Sigmoid colon (tissue), 7 donors: ENCODE data around the gene SLC1A2. TPM values are rescaled to one million over a fixed set of nuclear protein-coding genes. Genes with fewer than 3 reads are reported as not detected.

Experiments
- DNase-seq: peaks from one replicate; pipeline ENCODE4 v3.0.0-alpha.2; 2019
- H3K27ac ChIP-seq, 4 donors: fragments of 200-600 bp; sonication (generic); one replicate each; pipeline ENCODE4 v1.5.1; 2016 to 2019; ENCODE audit warnings: mild to moderate bottlenecking in 1 of 4
- H3K27me3 ChIP-seq, 3 donors: fragments of 200-600 bp; sonication (generic); one replicate each; pipeline ENCODE4 v1.5.1; 2019; ENCODE audit warnings: mild to moderate bottlenecking in 1 of 3
- H3K36me3 ChIP-seq, 4 donors: fragments of 200-600 bp; sonication (generic); one replicate each; pipeline ENCODE4 v1.5.1; 2016 to 2019
- H3K4me1 ChIP-seq, 4 donors: fragments of 200-600 bp; sonication (generic); one replicate each; pipeline ENCODE4 v1.5.1; 2017 to 2019
- H3K4me3 ChIP-seq, 4 donors: fragments of 200-600 bp; sonication (generic); one replicate each; pipeline ENCODE4 v1.5.1; 2017 to 2019; ENCODE audit warnings: mild to moderate bottlenecking in 2 of 4, moderate library complexity in 1 of 4
- H3K9me3 ChIP-seq, 4 donors: fragments of 200-600 bp in 3 of 4; sonication (generic) in 3 of 4; one replicate each; pipeline versions ENCODE4 v1.5.1 to v1.6.1; 2013 to 2019
- CTCF ChIP-seq, 4 experiments: fragments of 450-650 bp in 3 of 4; fragments of 200-600 bp in 1 of 4; IDR thresholded peaks; one replicate each; pipeline ENCODE4 v1.5.1; 2016 to 2019; ENCODE audit warnings: antibody characterized with exemption in 4 of 4, mild to moderate bottlenecking in 3 of 4, moderate library complexity in 2 of 4
- EP300 ChIP-seq, 4 donors: sonication (generic); formaldehyde crosslinking; IDR thresholded peaks; one replicate each; pipeline ENCODE4 v1.6.1; 2017; ENCODE audit warnings: antibody characterized with exemption in 4 of 4
- POLR2A ChIP-seq, 2 donors: fragments of 450-650 bp; IDR thresholded peaks; one replicate each; pipeline ENCODE4 v1.6.1; 2016; ENCODE audit warnings: antibody characterized with exemption in 2 of 2, mild to moderate bottlenecking in 2 of 2, moderate library complexity in 2 of 2
- POLR2AphosphoS5 ChIP-seq, 4 donors: sonication (generic); formaldehyde crosslinking; IDR thresholded peaks; one replicate each; pipeline ENCODE4 v1.6.1; 2017; ENCODE audit warnings: antibody characterized with exemption in 4 of 4
- WGBS, 2 donors: extraction: QIAGEN DNeasy Blood & Tissue Kit; methylation state at CpG; one replicate each; pipeline ENCODE4 v1.1.7; 2013; 5-methylcytosine and 5-hydroxymethylcytosine counted together
- intact Hi-C: fragments of 100-400 bp; cut with DNase I; formaldehyde crosslinking; loops from one replicate; pipeline ENCODE4 v1.15.1; 2023
- polyA plus RNA-seq, 3 donors: library from polyadenylated mRNA; stranded (reverse); fragments of 200-250 nt; gene quantifications; one replicate each; pipeline ENCODE4 v1.2.3, GENCODE V29; 2013
- total RNA-seq, 4 donors: library from RNA; depleted of rRNA; stranded (reverse); fragments of >200 nt; gene quantifications; one replicate each; pipeline ENCODE4 v1.1.0, GENCODE V29; 2016
- donor health status: healthy with polysubstance abuse.
- donor health status: Bipolar disorder and iron deficiency.
- donor health status: healthy.

Gene SLC1A2
- total and polyA plus RNA-seq, 7 donors, result 0.14 to 2.2 (median 0.48) TPM; not detected in 1

GRCh38 chr11:35316161-35316560 is 103.2 kb downstream of the SLC1A2 start:
- Histone ChIP-seq H3K4me1 (no peaks in the 10 kb centered on the region), H3K4me3 (no peak overlapping the region), H3K27me3 (no peaks in the 10 kb centered on the region), H3K36me3 (no peaks in the 10 kb centered on the region), H3K9me3 (no peaks in the 10 kb centered on the region), H3K27ac (no peak overlapping the region)
- WGBS, 2 donors, result 93 to 94% methylated on average over 2 of the region's 2 CpGs
- intact Hi-C loops, result no loop called here
- no peak for DNase-seq
- TF ChIP-seq POLR2A (IDR thresholded peaks at IDR 0.05), result no peak
- no peak for TF ChIP-seq POLR2AphosphoS5 (IDR thresholded peaks at IDR 0.05)
- TF ChIP-seq EP300 (IDR thresholded peaks at IDR 0.05), result no peak
- no peak for TF ChIP-seq CTCF (IDR thresholded peaks at IDR 0.05)

- Histone ChIP-seq H3K27ac (no peak overlapping the region), H3K4me1 (no peaks in the 10 kb centered on the region), H3K27me3 (no peaks in the 10 kb centered on the region), H3K4me3 (no peak overlapping the region), H3K36me3 (no peaks in the 10 kb centered on the region), H3K9me3 (no peaks in the 10 kb centered on the region)
- WGBS, 2 donors, result 86 to 93% methylated on average over 1 of the region's 1 CpG
- no peak for DNase-seq
- intact Hi-C loops, result no loop called here
- TF ChIP-seq EP300 (IDR thresholded peaks at IDR 0.05) (no peak), POLR2AphosphoS5 (IDR thresholded peaks at IDR 0.05) (no peak), POLR2A (IDR thresholded peaks at IDR 0.05) (no peak), CTCF (IDR thresholded peaks at IDR 0.05) (no peak)
These were observed 105.6 kb downstream of the SLC1A2 start for GRCh38 chr11:35313760-35314153.

GRCh38 chr11:35313066-35313759 is 106.1 kb downstream of the SLC1A2 start:
- no peak for DNase-seq
- no peak overlapping the region for H3K4me3 ChIP-seq
- no peaks in the 10 kb centered on the region for H3K27me3 ChIP-seq
- no peak overlapping the region for H3K27ac ChIP-seq
- 70 to 74% methylated on average over 7 of the region's 7 CpGs for WGBS, 2 donors
- no peaks in the 10 kb centered on the region for H3K4me1 ChIP-seq
- H3K9me3 ChIP-seq, result no peaks in the 10 kb centered on the region
- TF ChIP-seq POLR2AphosphoS5 (IDR thresholded peaks at IDR 0.05), result no peak
- H3K36me3 ChIP-seq, result no peaks in the 10 kb centered on the region
- intact Hi-C loops, result no loop called here

GRCh38 chr11:35311331-35311730 is 108.0 kb downstream of the SLC1A2 start:
- intact Hi-C loops, result no loop called here
- H3K4me1 ChIP-seq, result no peaks in the 10 kb centered on the region

GRCh38 chr11:35308157-35308556 is 111.2 kb downstream of the SLC1A2 start:
- H3K36me3 ChIP-seq, result no peaks in the 10 kb centered on the region
- no peak for DNase-seq
- no peaks in the 10 kb centered on the region for H3K27me3 ChIP-seq
- intact Hi-C loops, result loop anchor here (5.0 to 10.0 kb wide), 3 partner anchors 84 to 383 kb away; no protein-coding TSS in a partner anchor
- H3K4me1 ChIP-seq, result peaks cover 0 to 23% (median 9%) of the 10 kb centered on the region in 4 donors
- H3K27ac ChIP-seq, result no peak overlapping the region
- no peak overlapping the region for H3K4me3 ChIP-seq
- H3K9me3 ChIP-seq, result no peaks in the 10 kb centered on the region
- WGBS, 2 donors, result 91 to 92% methylated on average over 9 of the region's 9 CpGs
- TF ChIP-seq POLR2A (IDR thresholded peaks at IDR 0.05) (no peak), EP300 (IDR thresholded peaks at IDR 0.05) (no peak), CTCF (IDR thresholded peaks at IDR 0.05) (no peak), POLR2AphosphoS5 (IDR thresholded peaks at IDR 0.05) (no peak)

More at GRCh38 chr11:35311331-35311730, 108.0 kb downstream of the SLC1A2 start:
- H3K27ac ChIP-seq, result no peak overlapping the region
- no peaks in the 10 kb centered on the region for H3K36me3 ChIP-seq
- no peaks in the 10 kb centered on the region for H3K27me3 ChIP-seq
- 71 to 85% methylated on average over 3 of the region's 3 CpGs for WGBS, 2 donors
- H3K4me3 ChIP-seq, result no peak overlapping the region
- TF ChIP-seq POLR2A (IDR thresholded peaks at IDR 0.05) (no peak), POLR2AphosphoS5 (IDR thresholded peaks at IDR 0.05) (no peak), EP300 (IDR thresholded peaks at IDR 0.05) (no peak), CTCF (IDR thresholded peaks at IDR 0.05) (no peak)
- no peak for DNase-seq
- H3K9me3 ChIP-seq, result no peaks in the 10 kb centered on the region
